Neural progenitor cell (in vitro differentiated cells): Measurements from ENCODE around the gene GCC1.
"Not testable (repeated sequence)": the region's sequence is repeated elsewhere in the genome, so short reads cannot be mapped to it uniquely, and the experiment has no call there.

Source experiments
- CTCF ChIP-seq: fragments of 200-600 bp; sonication (generic); IDR thresholded peaks from 2 replicates; pipeline ENCODE4 v1.5.1; 2017; ENCODE audit warnings: antibody characterized with exemption, mild to moderate bottlenecking
- EZH2 ChIP-seq: fragments of 200-600 bp; sonication (generic); IDR thresholded peaks from 2 replicates; pipeline ENCODE4 v1.6.1; 2017; ENCODE audit warnings: antibody characterized with exemption, mild to moderate bottlenecking, moderate library complexity

GRCh38 chr7:127540461-127540860 lies 44.9 kb downstream of the GCC1 start:
- not testable (repeated sequence) for TF ChIP-seq EZH2, CTCF
